HG03439 (cell line): Measurements from ENCODE around the gene WFS1.

Source experiments
- ATAC-seq: cut with Tn5 transposase; IDR thresholded peaks from one replicate; pipeline ENCODE4 v1.9.1; 2021; ENCODE audit warnings: mild to moderate bottlenecking, moderate library complexity; ENCODE audit not compliant: unreplicated experiment

WFS1 gene

GRCh38 chr4:6258026-6258360, 11.7 kb upstream of the WFS1 start:
- ATAC-seq, result no peak

GRCh38 chr4:6258741-6259140, 10.9 kb upstream of the WFS1 start:
- ATAC-seq, result no peak

- no peak for ATAC-seq
Measured at GRCh38 chr4:6259886-6260285, 9.8 kb upstream of the WFS1 start.

GRCh38 chr4:6262176-6262575, 7.5 kb upstream of the WFS1 start:
- ATAC-seq, result no peak

GRCh38 chr4:6262847-6263487, 6.7 kb upstream of the WFS1 start:
- ATAC-seq, result no peak

- no peak for ATAC-seq
Measured at GRCh38 chr4:6263526-6264224, 6.0 kb upstream of the WFS1 start.

GRCh38 chr4:6264225-6264540, 5.5 kb upstream of the WFS1 start:
- no peak for ATAC-seq

GRCh38 chr4:6265546-6265945, 4.1 kb upstream of the WFS1 start:
- ATAC-seq, result no peak

- ATAC-seq, result no peak
Measured at GRCh38 chr4:6267573-6267972, 2.1 kb upstream of the WFS1 start.

- no peak for ATAC-seq
Measured at GRCh38 chr4:6268650-6269615, 717 bp upstream of the WFS1 start.

GRCh38 chr4:6270636-6271121, 1.0 kb downstream of the WFS1 start:
- no peak for ATAC-seq

GRCh38 chr4:6271206-6271605, 1.6 kb downstream of the WFS1 start:
- ATAC-seq, result no peak

- no peak for ATAC-seq
Measured at GRCh38 chr4:6271701-6272465, 2.2 kb downstream of the WFS1 start.

GRCh38 chr4:6272863-6273660, 3.4 kb downstream of the WFS1 start:
- no peak for ATAC-seq

GRCh38 chr4:6273661-6273990, 4.0 kb downstream of the WFS1 start:
- no peak for ATAC-seq

- no peak for ATAC-seq
Measured at GRCh38 chr4:6275351-6275750, 5.7 kb downstream of the WFS1 start.

- ATAC-seq, result no peak
Measured at GRCh38 chr4:6275898-6276806, 6.5 kb downstream of the WFS1 start.

- ATAC-seq, result no peak
Measured at GRCh38 chr4:6277139-6277802, 7.6 kb downstream of the WFS1 start.
